HEK293T (cell line): ENCODE results near the gene ABCC5.

ENCODE experiments used
- ARNT ChIP-seq: fragments of 450-650 bp; IDR thresholded peaks from 2 replicates; pipeline ENCODE4 v1.6.1; 2017; ENCODE audit warnings: mild to moderate bottlenecking
- BHLHE40 ChIP-seq: fragments of 450-650 bp; IDR thresholded peaks from 2 replicates; pipeline ENCODE4 v1.6.1; 2016; ENCODE audit warnings: mild to moderate bottlenecking, moderate library complexity, borderline replicate concordance
- CTBP1 ChIP-seq: fragments of 450-650 bp; IDR thresholded peaks from 2 replicates; pipeline ENCODE4 v1.6.1; 2016; ENCODE audit warnings: borderline replicate concordance
- ELF4 ChIP-seq: fragments of 450-650 bp; IDR thresholded peaks from 2 replicates; pipeline ENCODE4 v1.6.1; 2017; ENCODE audit warnings: antibody characterized with exemption
- FOXA1 ChIP-seq: fragments of 450-650 bp; IDR thresholded peaks from 2 replicates; pipeline ENCODE4 v1.6.1; 2016; ENCODE audit warnings: mild to moderate bottlenecking
- FOXM1 ChIP-seq: fragments of 450-650 bp; IDR thresholded peaks from 2 replicates; pipeline ENCODE4 v1.6.1; 2017; ENCODE audit warnings: mild to moderate bottlenecking, borderline replicate concordance
- L3MBTL2 ChIP-seq: fragments of 450-650 bp; conservative IDR thresholded peaks from 2 replicates; pipeline ENCODE4 v1.6.1; 2016; ENCODE audit warnings: mild to moderate bottlenecking
- NFRKB ChIP-seq: fragments of 450-650 bp; IDR thresholded peaks from 2 replicates; pipeline ENCODE4 v1.6.1; 2016; ENCODE audit warnings: mild to moderate bottlenecking, moderate library complexity
- SP1 ChIP-seq: fragments of 450-650 bp; IDR thresholded peaks from 2 replicates; pipeline ENCODE4 v1.6.1; 2017
- SUZ12 ChIP-seq: fragments of 450-650 bp; IDR thresholded peaks from 2 replicates; pipeline ENCODE4 v1.6.1; 2016; ENCODE audit warnings: mild to moderate bottlenecking
- TARDBP ChIP-seq: fragments of 450-650 bp; IDR thresholded peaks from 2 replicates; pipeline ENCODE4 v1.6.1; 2016
- ZNF384 ChIP-seq: fragments of 450-650 bp; IDR thresholded peaks from 2 replicates; pipeline ENCODE4 v1.6.1; 2016

DNA sequence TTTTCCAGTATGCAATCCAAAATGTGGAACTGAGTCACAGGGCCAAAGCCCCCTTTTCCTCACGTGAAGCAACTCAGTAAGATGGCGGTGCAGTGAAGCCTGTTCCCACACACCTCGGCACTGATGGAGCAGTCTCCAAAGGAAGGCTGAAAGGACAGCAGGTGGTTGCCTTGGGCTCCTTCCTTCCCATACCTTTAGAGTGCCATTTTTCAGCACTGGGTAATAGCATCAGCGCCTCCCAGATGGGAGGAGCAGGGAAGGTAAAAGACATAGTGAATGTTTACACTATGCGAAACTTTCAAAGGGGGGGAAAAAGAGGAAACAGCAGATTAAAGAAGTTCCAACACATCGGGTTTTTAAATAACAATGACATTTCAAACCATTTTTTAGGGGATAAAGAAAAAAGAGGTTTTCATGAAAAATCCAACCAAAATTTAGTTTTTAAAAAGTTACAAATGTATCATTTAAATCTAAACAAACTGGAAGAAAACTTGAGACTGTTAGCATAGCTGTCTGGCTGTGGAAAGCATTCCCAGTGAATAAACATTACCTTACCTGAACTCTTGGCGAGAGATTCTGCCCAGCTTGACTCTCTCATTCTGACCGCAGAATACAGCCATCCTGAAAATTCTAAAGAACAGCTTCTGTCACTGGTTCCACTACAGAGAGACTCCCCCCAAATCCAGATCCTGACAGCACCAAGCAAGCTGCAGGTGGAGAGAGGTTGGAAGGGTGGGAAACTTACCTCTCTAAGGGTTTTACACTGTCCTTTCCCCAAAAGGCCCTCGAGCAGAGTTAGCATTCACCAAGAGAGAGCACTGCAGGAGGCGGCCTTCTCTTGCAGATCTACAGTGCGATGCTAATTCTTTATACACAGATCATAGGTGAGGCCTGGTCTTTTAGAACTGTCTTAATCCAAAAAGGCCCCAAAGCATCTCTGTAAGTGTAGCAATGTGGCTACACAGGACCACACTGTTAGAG lies 32.6 kb downstream of the ABCC5 start:
- TF ChIP-seq ARNT: no peak
- no peak for TF ChIP-seq FOXM1
- no peak for TF ChIP-seq FOXA1
- no peak for TF ChIP-seq ELF4
- TF ChIP-seq L3MBTL2: no peak
- TF ChIP-seq SP1: no peak
- no peak for TF ChIP-seq CTBP1
- no peak for TF ChIP-seq BHLHE40
- TF ChIP-seq ZNF384: no peak
- TF ChIP-seq TARDBP: no peak
- TF ChIP-seq NFRKB: no peak
- no peak for TF ChIP-seq SUZ12
